CD4-positive, alpha-beta T cell treated with Interleukin-17A for 4 hours (primary cell): Measurements from ENCODE around the gene HOXB13.

Experiments used
- DNase-seq: peaks from one replicate; pipeline ENCODE4 v3.0.0-alpha.2; 2020; ENCODE audit warnings: mixed read lengths

The HOXB13 gene

GRCh38 chr17:48728232-48729231, at the start of gene HOXB13:
TSS of gene HOXB13 (minus strand) at chr17:48728750. CDS start at chr17:48728593, 157 bp downstream.
- DNase-seq, result peak; percentile 43

DNA sequence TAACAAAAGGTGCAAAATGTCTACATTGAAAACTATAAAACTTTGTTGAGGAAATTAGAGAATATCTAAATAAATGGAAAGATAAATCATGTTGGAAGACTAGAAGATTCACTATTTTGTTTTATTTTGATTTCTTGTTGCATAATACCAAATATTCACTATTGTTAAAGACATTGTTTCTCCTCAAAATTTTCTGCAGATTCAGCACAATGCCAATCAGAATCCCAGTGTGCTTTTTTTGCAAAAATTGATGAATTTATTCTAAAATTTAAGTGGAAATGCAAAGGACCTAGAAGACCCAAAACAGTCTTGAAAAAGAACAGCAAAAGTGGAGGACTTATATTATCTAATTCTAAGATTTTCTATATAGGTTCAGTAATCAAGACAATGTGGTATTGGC, 48.1 kb upstream of the HOXB13 start:
- no peak for DNase-seq

DNA sequence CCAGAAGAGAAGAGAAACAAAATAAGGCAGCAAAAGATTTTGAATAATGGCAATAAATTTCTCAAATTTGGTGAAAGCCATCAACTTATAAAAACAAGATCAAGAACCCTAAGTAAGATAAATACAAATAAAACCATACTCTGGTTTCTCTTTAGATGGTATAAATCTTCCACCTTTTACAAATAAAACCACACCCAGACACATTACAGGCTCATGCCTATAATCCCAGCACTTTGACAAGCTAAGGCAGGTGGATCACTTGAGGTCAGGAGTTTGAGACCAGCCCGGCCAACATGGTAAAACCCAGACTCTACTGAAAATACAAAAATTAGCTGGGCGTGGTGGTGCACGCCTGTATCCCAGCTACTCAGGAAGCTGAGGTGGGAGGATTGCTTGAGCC, 44.7 kb upstream of the HOXB13 start:
- DNase-seq, result no peak

- DNase-seq, result no peak
Observed at GRCh38 chr17:48770954-48771353, 42.4 kb upstream of the HOXB13 start.

- DNase-seq, result no peak
Observed at GRCh38 chr17:48769009-48769675, 40.6 kb upstream of the HOXB13 start.

DNA sequence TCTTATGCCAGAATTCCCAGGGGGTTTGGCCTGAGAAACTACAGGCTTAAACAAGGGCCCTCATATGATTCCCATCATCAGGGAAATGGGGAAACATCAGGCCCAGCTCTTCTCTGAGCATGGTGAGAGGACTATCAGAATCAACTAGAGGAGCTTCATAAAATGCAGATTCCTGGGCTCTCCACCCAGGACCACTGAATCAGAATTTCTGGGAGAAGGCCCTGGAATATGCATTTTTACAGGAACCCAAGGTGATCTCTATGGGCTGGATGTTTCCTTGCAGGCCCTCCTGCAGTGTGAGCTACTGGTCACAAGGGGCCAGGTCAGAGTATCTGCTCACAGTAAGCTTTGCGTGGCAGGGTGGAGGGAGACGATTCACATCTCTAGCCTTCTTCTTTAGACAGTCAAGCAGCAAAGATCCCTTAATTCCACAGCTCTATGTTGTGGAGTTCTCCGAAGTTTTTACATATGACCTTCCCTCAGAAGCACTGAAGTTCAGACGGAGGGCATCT, 38.8 kb upstream of the HOXB13 start:
- DNase-seq, result no peak

DNA sequence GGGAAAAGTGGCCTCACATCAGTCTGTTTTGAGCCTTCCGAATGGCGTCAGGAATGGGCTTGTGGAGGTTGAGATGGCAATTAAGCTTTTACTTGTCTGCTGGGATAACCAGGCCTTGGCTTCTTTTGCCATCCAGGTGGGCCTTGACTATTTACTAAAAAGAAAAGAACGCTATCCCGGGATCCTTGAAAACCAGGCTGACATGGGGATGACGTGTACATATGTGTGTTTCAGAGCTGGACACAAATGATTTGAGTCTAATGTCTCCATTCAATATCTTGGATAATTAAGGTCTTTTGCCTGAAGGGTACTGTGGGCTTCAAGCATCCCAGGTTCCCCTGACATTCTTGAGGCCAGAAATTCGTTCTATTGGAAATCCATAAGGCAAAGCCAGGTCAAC, 32.6 kb upstream of the HOXB13 start:
- DNase-seq, result no peak

GRCh38 chr17:48760411-48760810, 31.9 kb upstream of the HOXB13 start:
- DNase-seq, result no peak

- no peak for DNase-seq
Observed at GRCh38 chr17:48759288-48759687, 30.7 kb upstream of the HOXB13 start.

- no peak for DNase-seq
Observed at GRCh38 chr17:48757524-48757961, 29.0 kb upstream of the HOXB13 start.

- DNase-seq, result no peak
Observed at GRCh38 chr17:48756830-48757251, 28.3 kb upstream of the HOXB13 start.

DNA sequence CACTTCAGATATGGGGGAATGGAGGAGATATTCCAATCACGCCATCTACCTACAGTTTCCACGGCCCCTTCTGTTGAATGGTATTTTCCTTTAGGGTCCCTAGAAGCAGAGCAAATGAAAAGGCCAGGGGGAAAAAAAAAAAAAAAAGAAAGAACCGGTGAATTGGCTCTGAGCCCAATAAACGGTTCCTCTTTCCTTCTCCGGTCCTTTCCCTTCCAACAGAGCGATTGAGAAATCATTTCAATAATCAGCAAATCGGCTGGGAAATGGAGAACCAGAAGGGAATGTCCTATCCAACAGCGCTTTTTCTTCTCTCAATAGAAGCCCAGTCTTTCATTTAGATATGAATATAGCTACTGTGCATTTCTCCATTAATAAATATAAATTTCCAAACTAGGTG, 26.8 kb upstream of the HOXB13 start:
- no peak for DNase-seq

GRCh38 chr17:48754500-48755261, 26.1 kb upstream of the HOXB13 start:
- DNase-seq, result no peak

- DNase-seq, result no peak
Observed at GRCh38 chr17:48753794-48754499, 25.4 kb upstream of the HOXB13 start.

- DNase-seq, result no peak
Observed at GRCh38 chr17:48752399-48753288, 24.1 kb upstream of the HOXB13 start.

GRCh38 chr17:48751733-48752398, 23.3 kb upstream of the HOXB13 start:
- DNase-seq, result no peak

DNA sequence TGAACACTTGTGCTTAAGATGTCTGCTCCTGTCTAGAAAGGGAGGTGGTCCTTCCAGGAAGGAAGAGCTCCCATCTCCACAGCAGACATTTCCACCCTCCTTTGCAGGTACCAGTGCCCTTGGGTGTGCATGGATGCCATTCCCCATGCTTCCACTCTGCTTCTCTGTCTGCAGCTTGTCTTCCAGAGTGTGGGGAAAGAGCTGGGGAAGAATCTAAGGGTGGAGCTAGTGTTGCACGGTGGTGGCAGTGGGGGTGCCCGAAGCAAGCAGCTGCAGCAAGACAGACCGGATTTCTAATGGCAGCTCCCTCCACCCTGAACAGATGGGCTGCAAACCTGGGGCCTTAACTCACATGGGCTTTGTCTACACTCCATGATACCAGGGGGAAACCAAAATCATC, 22.6 kb upstream of the HOXB13 start:
- no peak for DNase-seq

GRCh38 chr17:48749621-48750553, 21.3 kb upstream of the HOXB13 start:
- DNase-seq, result no peak
